DND-41 (cell line): ENCODE data around the gene FRK.
"Not testable (repeated sequence)": the region's sequence is repeated elsewhere in the genome, so short reads cannot be mapped to it uniquely, and the experiment has no call there.

Source experiments
- ATAC-seq: fragments of 200-7000 bp; cut with Tn5 transposase; 3 replicates; pipeline ENCODE4 v1.9.1; 2021; ENCODE audit warnings: low read depth; ENCODE audit not compliant: insufficient read depth
- DNase-seq: peaks from one replicate; pipeline ENCODE4 v3.0.0-alpha.2; 2020
- H2AFZ ChIP-seq: 2 replicates; pipeline ENCODE4 v1.6.0; 2012; ENCODE audit warnings: low read depth, low read length
- H3K27ac ChIP-seq: 2 replicates; pipeline ENCODE4 v1.5.1; 2012; ENCODE audit warnings: low read length, inconsistent platforms
- H3K27me3 ChIP-seq: fragments of 200-600 bp; sonication (generic); 2 replicates; pipeline ENCODE4 v1.6.0; 2012; ENCODE audit warnings: low read length, mild to moderate bottlenecking, inconsistent platforms; ENCODE audit not compliant: insufficient read depth, poor library complexity
- H3K36me3 ChIP-seq: 2 replicates; pipeline ENCODE4 v1.5.1; 2012; ENCODE audit warnings: low read length, inconsistent platforms; ENCODE audit not compliant: insufficient read depth
- H3K4me1 ChIP-seq: 2 replicates; pipeline ENCODE4 v1.5.1; 2012; ENCODE audit warnings: mild to moderate bottlenecking, low read length; ENCODE audit not compliant: insufficient read depth
- H3K4me2 ChIP-seq: 2 replicates; pipeline ENCODE4 v1.6.0; 2012; ENCODE audit warnings: mild to moderate bottlenecking, moderate library complexity, low read length, inconsistent platforms; ENCODE audit not compliant: insufficient read depth
- H3K4me3 ChIP-seq, 2 experiments: fragments of 200-600 bp in 1 of 2; shearing (Covaris generic) in 1 of 2; 2 replicates each; pipeline ENCODE4 v1.5.1; 2012 to 2016; ENCODE audit warnings: inconsistent platforms in 2 of 2, low read length in 2 of 2, mild to moderate bottlenecking in 2 of 2, low read depth in 1 of 2, moderate library complexity in 1 of 2
- H3K79me2 ChIP-seq: 2 replicates; pipeline ENCODE4 v1.6.0; 2012; ENCODE audit warnings: low read length, inconsistent platforms; ENCODE audit not compliant: insufficient read depth
- H3K9ac ChIP-seq: 2 replicates; pipeline ENCODE4 v1.6.0; 2012; ENCODE audit warnings: low read depth, mild to moderate bottlenecking, inconsistent platforms, low read length, moderate library complexity
- H3K9me3 ChIP-seq: 2 replicates; pipeline ENCODE4 v1.5.1; 2012; ENCODE audit warnings: low read length, moderate library complexity, mild to moderate bottlenecking, inconsistent platforms; ENCODE audit not compliant: insufficient read depth, severe bottlenecking
- H4K20me1 ChIP-seq: 2 replicates; pipeline ENCODE4 v1.6.0; 2012; ENCODE audit warnings: low read length; ENCODE audit not compliant: insufficient read depth
- EZH2 ChIP-seq: IDR thresholded peaks from 3 replicates; pipeline ENCODE4 v1.6.1; 2012; ENCODE audit warnings: borderline replicate concordance, low read depth, mild to moderate bottlenecking, moderate library complexity, low read length, inconsistent platforms; ENCODE audit not compliant: severe bottlenecking
- TF ChIP-seq, protein P1 (sequence below): IDR thresholded peaks from 2 replicates; pipeline ENCODE4 v1.5.1; 2012; ENCODE audit warnings: borderline replicate concordance, low read length, moderate library complexity, mild to moderate bottlenecking; ENCODE audit not compliant: poor library complexity, severe bottlenecking; ENCODE audit errors: extremely low read depth

FRK gene

DNA sequence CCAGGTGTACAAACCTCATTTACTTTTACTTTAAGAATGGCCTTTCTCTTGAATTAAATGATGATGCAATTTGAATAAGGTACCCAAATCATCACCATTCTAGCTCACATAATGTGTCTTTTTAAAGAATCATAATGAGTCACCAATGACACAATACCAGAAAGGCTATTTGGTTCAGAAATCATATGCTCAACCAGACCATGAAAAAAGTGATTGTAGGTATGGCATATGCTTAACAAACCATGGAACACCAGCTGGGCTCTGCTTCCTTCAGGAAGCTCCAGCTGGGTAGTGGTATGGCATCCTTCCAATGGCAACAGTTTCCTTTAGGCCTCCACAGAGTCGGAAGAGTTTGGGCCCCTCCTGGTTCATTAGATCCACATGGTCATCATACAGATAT is 128.2 kb downstream of the FRK start:
- no peaks in the 10 kb centered on the region for H3K79me2 ChIP-seq
- no peak overlapping the region for H3K27ac ChIP-seq
- no peak overlapping the region for H3K9ac ChIP-seq
- TF ChIP-seq, protein P1, sequence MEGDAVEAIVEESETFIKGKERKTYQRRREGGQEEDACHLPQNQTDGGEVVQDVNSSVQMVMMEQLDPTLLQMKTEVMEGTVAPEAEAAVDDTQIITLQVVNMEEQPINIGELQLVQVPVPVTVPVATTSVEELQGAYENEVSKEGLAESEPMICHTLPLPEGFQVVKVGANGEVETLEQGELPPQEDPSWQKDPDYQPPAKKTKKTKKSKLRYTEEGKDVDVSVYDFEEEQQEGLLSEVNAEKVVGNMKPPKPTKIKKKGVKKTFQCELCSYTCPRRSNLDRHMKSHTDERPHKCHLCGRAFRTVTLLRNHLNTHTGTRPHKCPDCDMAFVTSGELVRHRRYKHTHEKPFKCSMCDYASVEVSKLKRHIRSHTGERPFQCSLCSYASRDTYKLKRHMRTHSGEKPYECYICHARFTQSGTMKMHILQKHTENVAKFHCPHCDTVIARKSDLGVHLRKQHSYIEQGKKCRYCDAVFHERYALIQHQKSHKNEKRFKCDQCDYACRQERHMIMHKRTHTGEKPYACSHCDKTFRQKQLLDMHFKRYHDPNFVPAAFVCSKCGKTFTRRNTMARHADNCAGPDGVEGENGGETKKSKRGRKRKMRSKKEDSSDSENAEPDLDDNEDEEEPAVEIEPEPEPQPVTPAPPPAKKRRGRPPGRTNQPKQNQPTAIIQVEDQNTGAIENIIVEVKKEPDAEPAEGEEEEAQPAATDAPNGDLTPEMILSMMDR, result no peak
- no peaks in the 10 kb centered on the region for H3K27me3 ChIP-seq
- no peaks in the 10 kb centered on the region for H4K20me1 ChIP-seq
- no peak overlapping the region for H2AFZ ChIP-seq
- H3K9me3 ChIP-seq, result no peaks in the 10 kb centered on the region
- no peak overlapping the region for H3K4me2 ChIP-seq
- no peak overlapping the region for H3K4me3 ChIP-seq
- H3K4me1 ChIP-seq, result no peaks in the 10 kb centered on the region
- DNase-seq (no peak), ATAC-seq (no peak)
- H3K36me3 ChIP-seq, result no peaks in the 10 kb centered on the region

DNA sequence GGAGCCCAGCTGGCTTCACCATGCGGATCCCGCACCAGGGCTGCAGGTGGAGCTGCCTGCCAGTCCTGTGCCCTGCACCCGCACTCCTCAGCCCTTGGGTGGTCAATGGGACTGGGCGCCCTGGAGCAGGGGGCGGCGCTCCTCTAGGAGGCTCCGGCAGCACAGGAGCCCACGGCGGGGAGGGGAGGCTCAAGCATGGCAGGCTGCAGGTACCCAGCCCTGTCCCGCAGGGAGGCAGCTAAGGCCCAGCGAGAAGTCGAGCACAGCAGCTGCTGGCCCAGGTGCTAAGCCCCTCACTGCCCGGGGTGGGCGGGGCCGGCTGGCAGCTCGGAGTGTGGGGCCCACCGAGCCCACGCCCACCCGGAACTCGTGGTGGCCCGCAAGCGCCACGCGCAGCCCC is 132.7 kb downstream of the FRK start:
- not testable (repeated sequence) for DNase-seq, H2AFZ ChIP-seq, ATAC-seq

DNA sequence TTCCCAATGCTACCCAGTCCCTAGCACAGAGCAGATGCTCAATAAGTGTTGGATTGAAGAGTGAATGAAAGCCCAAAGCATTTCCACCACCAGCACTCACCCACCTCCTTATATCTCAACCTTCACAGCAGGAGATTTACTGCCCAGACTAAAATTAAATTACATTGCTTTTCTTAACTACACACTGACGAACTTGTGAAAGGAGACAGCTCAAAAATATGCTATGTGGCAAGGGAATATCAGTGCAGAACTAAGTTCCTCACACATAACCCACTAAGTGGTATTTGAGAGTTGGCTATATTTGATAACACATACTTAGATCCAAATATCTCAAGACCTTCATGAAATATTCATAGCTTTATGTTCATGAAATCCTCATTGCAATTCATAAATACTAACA is 137.7 kb downstream of the FRK start:
- Histone ChIP-seq H3K4me1 (no peaks in the 10 kb centered on the region), H3K79me2 (no peaks in the 10 kb centered on the region), H3K9ac (no peak overlapping the region), H3K9me3 (no peaks in the 10 kb centered on the region), H3K27ac (no peak overlapping the region), H4K20me1 (no peaks in the 10 kb centered on the region), H3K27me3 (no peaks in the 10 kb centered on the region), H3K4me3 (no peak overlapping the region), H3K36me3 (no peaks in the 10 kb centered on the region), H2AFZ (no peak overlapping the region), H3K4me2 (no peak overlapping the region)
- ATAC-seq (no peak), DNase-seq (no peak)
- TF ChIP-seq, protein P1, result no peak
- TF ChIP-seq EZH2, result no peak

More for the DNA sequence above, 132.7 kb downstream of the FRK start:
- H3K79me2 ChIP-seq, H3K27ac ChIP-seq, H3K9me3 ChIP-seq, H4K20me1 ChIP-seq, H3K36me3 ChIP-seq, H3K4me2 ChIP-seq, H3K27me3 ChIP-seq, H3K4me3 ChIP-seq, H3K9ac ChIP-seq, H3K4me1 ChIP-seq: not testable (repeated sequence)

DNA sequence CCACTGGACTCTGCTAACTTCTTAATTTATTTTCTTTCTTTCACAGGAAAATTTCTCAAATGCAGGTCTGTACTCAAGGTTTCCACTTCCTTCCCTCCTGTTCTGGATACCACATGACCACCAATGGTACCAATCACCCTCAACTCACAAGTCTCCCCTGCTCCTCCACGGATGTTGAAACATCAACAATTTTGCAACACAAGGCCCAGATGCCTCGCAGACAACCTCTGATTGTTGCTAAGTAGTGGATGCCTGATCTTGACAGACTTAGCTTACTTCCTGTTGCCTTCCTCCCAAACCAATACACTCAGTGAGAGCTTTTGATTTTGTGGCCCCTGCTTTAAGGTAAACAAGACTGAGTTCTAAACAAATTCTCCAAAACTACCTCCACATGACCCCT is 146.6 kb downstream of the FRK start:
- ATAC-seq, result no peak
- DNase-seq, result no peak

More for the DNA sequence above, 146.6 kb downstream of the FRK start:
- Histone ChIP-seq H3K9me3 (no peaks in the 10 kb centered on the region), H3K9ac (no peak overlapping the region), H2AFZ (no peak overlapping the region), H3K4me2 (no peak overlapping the region), H3K36me3 (no peaks in the 10 kb centered on the region), H3K79me2 (no peaks in the 10 kb centered on the region), H4K20me1 (no peaks in the 10 kb centered on the region), H3K4me1 (no peaks in the 10 kb centered on the region), H3K27ac (no peak overlapping the region), H3K4me3 (no peak overlapping the region), H3K27me3 (no peaks in the 10 kb centered on the region)
- TF ChIP-seq EZH2, result no peak
- TF ChIP-seq, protein P1, result no peak
